GM23248 (cell line): Measurements from ENCODE around the gene WDR72. TPM values are rescaled to one million over a fixed set of nuclear protein-coding genes. Genes with fewer than 3 reads are reported as not detected.

Experiments used
- DNase-seq: peaks from one replicate; pipeline ENCODE4 v3.0.0-alpha.2; 2015
- H2AFZ ChIP-seq: fragments of 200-600 bp; sonication (generic); 2 replicates; pipeline ENCODE4 v1.6.1; 2016; ENCODE audit warnings: antibody characterized with exemption
- H3F3A ChIP-seq: fragments of 200-600 bp; sonication (generic); 2 replicates; pipeline ENCODE4 v1.6.1; 2016; ENCODE audit warnings: mild to moderate bottlenecking, antibody characterized with exemption, mixed run types; ENCODE audit not compliant: insufficient read depth
- H3K27ac ChIP-seq: fragments of 200-600 bp; sonication (generic); 2 replicates; pipeline ENCODE4 v1.5.1; 2016; ENCODE audit warnings: mild to moderate bottlenecking
- H3K27me3 ChIP-seq: fragments of 200-600 bp; sonication (generic); replicated peaks from 2 replicates; pipeline ENCODE4 v1.6.1; 2016; ENCODE audit warnings: mild to moderate bottlenecking; ENCODE audit not compliant: insufficient read depth
- H3K36me3 ChIP-seq: fragments of 200-600 bp; sonication (generic); 2 replicates; pipeline ENCODE4 v1.6.1; 2016; ENCODE audit warnings: low read depth, mild to moderate bottlenecking
- H3K4me1 ChIP-seq: fragments of 200-600 bp; sonication (generic); 2 replicates; pipeline ENCODE4 v1.6.1; 2016; ENCODE audit warnings: mild to moderate bottlenecking; ENCODE audit not compliant: insufficient read depth
- H3K4me2 ChIP-seq: fragments of 200-600 bp; sonication (generic); one replicate; pipeline ENCODE4 v1.6.1; 2016; ENCODE audit warnings: mild to moderate bottlenecking; ENCODE audit not compliant: unreplicated experiment
- H3K4me3 ChIP-seq: fragments of 200-600 bp; sonication (generic); 2 replicates; pipeline ENCODE4 v1.5.1; 2016; ENCODE audit warnings: mild to moderate bottlenecking
- H3K79me2 ChIP-seq: fragments of 200-600 bp; sonication (generic); 2 replicates; pipeline ENCODE4 v1.6.1; 2016; ENCODE audit warnings: mild to moderate bottlenecking; ENCODE audit not compliant: insufficient read depth
- H3K9ac ChIP-seq: fragments of 200-600 bp; sonication (generic); 2 replicates; pipeline ENCODE4 v1.6.1; 2016; ENCODE audit warnings: mild to moderate bottlenecking
- H3K9me2 ChIP-seq: fragments of 200-600 bp; sonication (generic); 2 replicates; pipeline ENCODE4 v1.6.1; 2016; ENCODE audit warnings: mixed run types, mild to moderate bottlenecking, moderate library complexity; ENCODE audit not compliant: insufficient read depth
- H3K9me3 ChIP-seq: fragments of 200-600 bp; sonication (generic); one replicate; pipeline ENCODE4 v1.6.1; 2017; ENCODE audit warnings: low read depth
- H4K20me1 ChIP-seq: fragments of 200-600 bp; sonication (generic); 2 replicates; pipeline ENCODE4 v1.6.0; 2016; ENCODE audit not compliant: insufficient read depth
- EZH2 ChIP-seq: fragments of 200-600 bp; sonication (generic); IDR thresholded peaks from 2 replicates; pipeline ENCODE4 v1.6.1; 2018; ENCODE audit warnings: antibody characterized with exemption, mild to moderate bottlenecking; ENCODE audit not compliant: insufficient read depth, poor library complexity, severe bottlenecking
- EZH2phosphoT487 ChIP-seq: fragments of 200-600 bp; sonication (generic); IDR thresholded peaks from 2 replicates; pipeline ENCODE4 v1.6.1; 2018; ENCODE audit warnings: antibody characterized with exemption, moderate library complexity, mild to moderate bottlenecking, low read depth; ENCODE audit not compliant: insufficient read depth
- WGBS, 2 experiments: methylation state at CpG; one replicate each; pipeline ENCODE4 v1.1.6; 2015 to 2017; ENCODE audit warnings: low lambda C conversion rate in 2 of 2, low coverage in 1 of 2; ENCODE audit errors: missing lambda C conversion rate in 2 of 2; 5-methylcytosine and 5-hydroxymethylcytosine counted together
- in situ Hi-C: fragments of 300-500 bp; cut with MboI; formaldehyde crosslinking; loops from 2 replicates; pipeline ENCODE4 v1.15.0; 2020
- polyA plus RNA-seq: library from polyadenylated mRNA; unstranded; fragments of >200 nt; fragmentation: Nextera tagmentation; extraction: Ambion mirVana; gene quantifications from 2 replicates; pipeline ENCODE4 v1.2.1, GENCODE V29; 2016
- total RNA-seq: library from RNA; depleted of rRNA; stranded (reverse); fragments of >200 nt; shearing (Covaris generic); gene quantifications from 2 replicates; pipeline ENCODE4 v1.2.3, GENCODE V29; 2014

Gene WDR72
- total and polyA plus RNA-seq, 2 experiments from 2014 or later: not detected

DNA sequence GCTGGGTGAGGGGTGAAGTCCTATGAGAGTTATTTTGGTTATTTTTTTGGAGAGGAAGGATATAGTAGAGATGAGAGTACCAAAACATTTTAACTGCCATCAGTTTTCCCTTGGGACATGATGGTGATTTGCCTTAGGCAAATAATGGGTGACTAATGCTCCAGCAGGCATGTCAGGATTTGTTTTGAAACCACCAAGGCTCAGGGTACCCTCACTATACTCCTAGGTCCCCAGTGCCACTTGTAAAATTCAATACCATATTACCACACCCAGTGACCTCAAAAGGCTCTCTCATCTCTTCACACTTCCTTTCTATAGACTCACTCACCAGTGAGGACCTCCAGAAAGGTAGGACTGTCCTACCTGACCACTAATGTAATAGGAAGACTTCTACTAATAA is 83.6 kb downstream of the WDR72 start:
- Histone ChIP-seq H3K4me2 (no peak overlapping the region), H3K9me2 (no peaks in the 10 kb centered on the region), H3K9ac (no peak overlapping the region), H3K36me3 (no peaks in the 10 kb centered on the region), H3K4me1 (no peaks in the 10 kb centered on the region), H3K79me2 (no peaks in the 10 kb centered on the region), H3K9me3 (no peaks in the 10 kb centered on the region), H4K20me1 (no peaks in the 10 kb centered on the region), H3K4me3 (no peak overlapping the region), H3K27me3 (no peaks in the 10 kb centered on the region), H2AFZ (no peak overlapping the region), H3F3A (no peaks in the 10 kb centered on the region), H3K27ac (no peak overlapping the region)
- in situ Hi-C loops: no loop called here
- no peak for DNase-seq
- TF ChIP-seq EZH2phosphoT487: no peak

DNA sequence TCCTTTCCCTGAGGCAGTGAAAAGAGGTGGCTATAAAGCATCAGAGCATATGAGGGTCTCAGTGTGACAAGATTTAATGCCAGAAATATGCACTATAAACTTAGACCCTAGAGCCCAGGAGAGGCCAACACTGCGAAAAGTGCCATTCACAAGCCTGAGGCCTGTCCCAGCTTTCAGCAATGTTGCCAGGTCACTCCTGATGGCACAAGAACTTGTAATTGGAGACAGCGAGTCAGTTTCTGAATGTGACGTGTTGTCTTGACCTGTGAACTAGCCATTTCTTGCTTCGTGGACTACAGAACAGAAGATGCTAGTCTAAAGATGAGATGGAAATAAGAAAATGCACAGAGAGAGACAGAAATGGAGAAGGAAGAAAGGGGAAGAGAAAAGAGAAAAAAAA is 87.9 kb downstream of the WDR72 start:
- Histone ChIP-seq H3K9me2 (no peaks in the 10 kb centered on the region), H4K20me1 (no peaks in the 10 kb centered on the region), H3K27me3 (no peaks in the 10 kb centered on the region), H3K36me3 (no peaks in the 10 kb centered on the region), H3K4me2 (no peak overlapping the region), H2AFZ (no peak overlapping the region), H3K9ac (no peak overlapping the region), H3K9me3 (no peaks in the 10 kb centered on the region), H3K27ac (no peak overlapping the region), H3K79me2 (no peaks in the 10 kb centered on the region), H3F3A (no peaks in the 10 kb centered on the region), H3K4me3 (no peak overlapping the region), H3K4me1 (no peaks in the 10 kb centered on the region)
- TF ChIP-seq EZH2phosphoT487: no peak
- TF ChIP-seq EZH2: no peak
- 5 to 8% methylated on average over 4 of the region's 4 CpGs for WGBS, 2 experiments
- DNase-seq: no peak
- in situ Hi-C loops: no loop called here

DNA sequence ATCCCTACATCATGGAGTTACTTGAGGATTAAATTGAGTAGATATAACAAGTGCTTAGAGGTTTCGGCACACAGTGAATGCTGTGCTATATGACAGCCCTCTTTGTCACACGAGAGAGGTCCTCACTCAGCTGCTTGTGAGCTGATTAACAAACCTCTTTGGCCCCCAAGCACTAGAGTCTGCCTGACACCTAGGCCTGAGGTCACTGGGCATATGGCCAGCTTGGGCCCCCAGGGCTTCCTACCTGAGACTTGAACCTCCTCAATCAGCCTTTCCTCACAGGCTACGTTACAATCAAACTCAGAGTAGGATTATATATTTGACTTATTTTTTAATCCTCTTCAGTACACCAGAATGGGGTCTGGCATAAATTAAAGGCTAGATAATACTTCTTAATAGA is 88.8 kb downstream of the WDR72 start:
- no peaks in the 10 kb centered on the region for H3K27me3 ChIP-seq
- H3K79me2 ChIP-seq: no peaks in the 10 kb centered on the region
- no peak overlapping the region for H2AFZ ChIP-seq
- no peaks in the 10 kb centered on the region for H3K36me3 ChIP-seq
- in situ Hi-C loops: no loop called here
- 26 to 36% methylated on average over 3 of the region's 3 CpGs for WGBS, 2 experiments
- H3K9me3 ChIP-seq: no peaks in the 10 kb centered on the region
- no peak overlapping the region for H3K27ac ChIP-seq
- no peaks in the 10 kb centered on the region for H3K4me1 ChIP-seq
- no peak overlapping the region for H3K4me2 ChIP-seq
- H3K4me3 ChIP-seq: no peak overlapping the region
- no peaks in the 10 kb centered on the region for H4K20me1 ChIP-seq
- H3K9me2 ChIP-seq: no peaks in the 10 kb centered on the region
- TF ChIP-seq EZH2phosphoT487: no peak
- TF ChIP-seq EZH2: no peak
- H3F3A ChIP-seq: no peaks in the 10 kb centered on the region
- DNase-seq: no peak
- no peak overlapping the region for H3K9ac ChIP-seq

DNA sequence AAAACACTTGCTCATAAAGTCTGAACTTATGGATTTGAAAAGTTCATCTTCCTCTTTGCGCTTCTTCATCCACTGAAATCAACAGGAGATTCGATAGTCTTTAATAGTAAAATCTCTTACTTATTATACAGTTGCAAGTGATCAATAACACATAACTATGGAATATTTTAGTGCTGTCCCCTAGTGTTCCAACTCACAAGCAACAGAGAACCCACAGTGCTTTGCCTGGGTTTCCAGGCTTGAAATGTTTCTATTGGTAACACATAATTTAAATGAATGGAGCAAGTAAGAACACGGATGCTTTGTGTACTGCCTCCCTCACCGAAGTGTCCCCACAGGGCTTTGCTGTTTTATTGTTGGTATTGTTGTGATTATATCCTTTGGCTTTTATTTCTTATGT is 93.5 kb downstream of the WDR72 start:
- Histone ChIP-seq H3K9me3 (no peaks in the 10 kb centered on the region), H3F3A (no peaks in the 10 kb centered on the region), H3K9me2 (no peaks in the 10 kb centered on the region), H3K27me3 (no peaks in the 10 kb centered on the region), H3K36me3 (no peaks in the 10 kb centered on the region), H3K9ac (no peak overlapping the region), H4K20me1 (no peaks in the 10 kb centered on the region), H3K4me1 (no peaks in the 10 kb centered on the region), H3K27ac (no peak overlapping the region), H2AFZ (no peak overlapping the region), H3K4me2 (no peak overlapping the region), H3K4me3 (no peak overlapping the region), H3K79me2 (no peaks in the 10 kb centered on the region)
- in situ Hi-C loops: no loop called here
- DNase-seq: no peak
- no peak for TF ChIP-seq EZH2
- no peak for TF ChIP-seq EZH2phosphoT487
- WGBS, 2 experiments: 24 to 31% methylated on average over 4 of the region's 4 CpGs

DNA sequence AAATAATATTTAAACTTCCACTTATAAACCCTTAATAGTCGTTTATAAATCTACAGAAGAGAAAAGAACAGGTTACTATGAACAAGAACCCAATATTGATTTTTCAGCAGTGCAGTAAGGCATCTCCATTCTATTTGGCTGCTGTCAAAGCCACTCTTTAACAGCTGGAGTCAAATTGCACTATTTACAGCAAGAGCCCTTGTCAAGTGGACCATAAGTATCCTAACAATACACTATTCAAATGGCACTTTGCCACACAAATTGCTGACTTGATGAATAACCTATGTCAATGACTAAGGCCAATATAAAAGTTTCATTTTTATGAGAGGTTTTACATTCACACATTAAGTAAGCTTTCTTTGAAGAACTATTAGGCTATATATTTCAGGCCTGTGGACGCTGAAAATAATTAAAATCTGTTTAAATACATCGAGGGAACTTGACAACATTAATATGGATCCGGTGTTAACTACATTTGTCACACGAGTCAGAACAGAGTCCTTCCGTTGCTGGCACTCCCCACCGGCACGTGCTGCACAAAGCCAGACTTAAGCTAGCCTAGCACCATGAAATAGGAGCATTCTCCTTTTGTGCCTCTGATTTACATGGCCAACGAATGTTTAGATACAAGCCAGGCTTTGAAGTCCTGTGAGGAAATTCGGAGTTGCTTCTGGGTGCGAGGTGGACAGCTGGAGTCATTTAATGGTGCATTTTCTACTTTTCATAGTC is 100.5 kb downstream of the WDR72 start:
- H3K9me3 ChIP-seq: no peaks in the 10 kb centered on the region
- no peaks in the 10 kb centered on the region for H3K36me3 ChIP-seq
- H3K4me2 ChIP-seq: no peak overlapping the region
- no peaks in the 10 kb centered on the region for H3K4me1 ChIP-seq
- H3K79me2 ChIP-seq: no peaks in the 10 kb centered on the region
- 1 to 3% methylated on average over 11 of the region's 11 CpGs for WGBS, 2 experiments
- DNase-seq: no peak
- no peaks in the 10 kb centered on the region for H3K27me3 ChIP-seq
- in situ Hi-C loops: no loop called here
- TF ChIP-seq EZH2 (no peak), EZH2phosphoT487 (no peak)
- H3K9ac ChIP-seq: no peak overlapping the region
- no peak overlapping the region for H2AFZ ChIP-seq
- H4K20me1 ChIP-seq: no peaks in the 10 kb centered on the region
- H3K27ac ChIP-seq: no peak overlapping the region
- no peaks in the 10 kb centered on the region for H3K9me2 ChIP-seq
- H3K4me3 ChIP-seq: no peak overlapping the region
- no peaks in the 10 kb centered on the region for H3F3A ChIP-seq
